B cell (primary cell): ENCODE results near the gene IRAK2. TPM values are rescaled to one million over a fixed set of nuclear protein-coding genes. Genes with fewer than 3 reads are reported as not detected.
A peak's percentile ranks its signal among the peaks of the same experiment; 100 is the strongest.

Source experiments
- ATAC-seq: fragments of 200-7000 bp; cut with Tn5 transposase; one replicate; pipeline ENCODE4 v1.10.0; 2021; ENCODE audit warnings: low read depth, mild to moderate bottlenecking, moderate number of reproducible peaks, moderate library complexity
- CTCF ChIA-PET: fragments of 350-600 bp; sonication (Branson Sonifier 250); formaldehyde crosslinking; loops from one replicate; lab custom pipeline; 2021; ENCODE audit warnings: antibody characterized with exemption, inconsistent platforms; lab: Charles Lee
- POLR2A ChIA-PET: fragments of 350-600 bp; sonication (Branson Sonifier 250); formaldehyde crosslinking; loops from one replicate; lab custom pipeline; 2021; ENCODE audit warnings: antibody characterized with exemption; lab: Charles Lee
- DNase-seq: peaks from one replicate; pipeline ENCODE4 v3.0.0; 2013
- H2AFZ ChIP-seq: 2 replicates; pipeline ENCODE4 v1.6.1; 2012; ENCODE audit warnings: mild to moderate bottlenecking, low read depth, low read length; ENCODE audit not compliant: insufficient read depth, poor library complexity, severe bottlenecking
- H3K27ac ChIP-seq, 2 donors: 1 replicate in 1 of 2; 2 replicates in 1 of 2; pipeline ENCODE4 v1.5.1; 2012 to 2013; ENCODE audit warnings: low read length in 2 of 2, mild to moderate bottlenecking in 2 of 2, moderate library complexity in 1 of 2
- H3K27me3 ChIP-seq, 4 experiments: fragments of 200-600 bp in 1 of 4; sonication (generic) in 1 of 4; replicated peaks in 1 of 4; 1 replicate in 2 of 4; 2 replicates in 2 of 4; pipeline versions ENCODE4 v1.6.1 to v1.7.0; 2013 to 2016; ENCODE audit warnings: low read length in 3 of 4, mild to moderate bottlenecking in 2 of 4, mixed read lengths in 1 of 4, moderate library complexity in 1 of 4; ENCODE audit not compliant: insufficient read depth in 4 of 4, control insufficient read depth in 3 of 4; ENCODE audit errors: control extremely low read depth in 1 of 4
- H3K36me3 ChIP-seq, 2 experiments: replicated peaks in 1 of 2; 1 replicate in 1 of 2; 2 replicates in 1 of 2; pipeline versions ENCODE4 v1.6.1 to v1.7.1; 2013; ENCODE audit warnings: low read length in 1 of 2; ENCODE audit not compliant: insufficient read depth in 2 of 2, control insufficient read depth in 1 of 2; ENCODE audit errors: control extremely low read depth in 1 of 2, extremely low read depth in 1 of 2
- H3K4me1 ChIP-seq, 2 donors: fragments of 200-600 bp in 1 of 2; sonication (generic) in 1 of 2; 1 replicate in 1 of 2; 2 replicates in 1 of 2; pipeline versions ENCODE4 v1.5.1 to v1.6.1; 2013 to 2017; ENCODE audit warnings: low read length in 2 of 2; ENCODE audit not compliant: control insufficient read depth in 2 of 2, insufficient read depth in 2 of 2
- H3K4me2 ChIP-seq: replicated peaks from 2 replicates; pipeline ENCODE3; 2012; ENCODE audit warnings: mild to moderate bottlenecking, low read depth, low read length; ENCODE audit not compliant: poor library complexity, severe bottlenecking
- H3K4me3 ChIP-seq, 5 experiments: fragments of 200-600 bp in 1 of 5; sonication (generic) in 1 of 5; 1 replicate in 3 of 5; 2 replicates in 2 of 5; pipeline versions ENCODE4 v1.5.1 to v1.7.0; 2011 to 2016; ENCODE audit warnings: low read length in 4 of 5, mild to moderate bottlenecking in 4 of 5, low read depth in 2 of 5, control low read depth in 1 of 5, moderate library complexity in 1 of 5; ENCODE audit not compliant: insufficient read depth in 1 of 5; ENCODE audit errors: control extremely low read depth in 1 of 5, extremely low read depth in 1 of 5
- H3K79me2 ChIP-seq: fragments of 200-600 bp; sonication (generic); one replicate; pipeline ENCODE4 v1.6.0; 2016; ENCODE audit warnings: low read length; ENCODE audit not compliant: control insufficient read depth, insufficient read depth
- H3K9ac ChIP-seq: fragments of 200-600 bp; sonication (generic); 2 replicates; pipeline ENCODE4 v1.6.1; 2017; ENCODE audit warnings: mild to moderate bottlenecking, low read length, moderate library complexity
- H3K9me3 ChIP-seq, 3 donors: one replicate each; pipeline versions ENCODE4 v1.6.1 to v1.7.1; 2013; ENCODE audit warnings: low read length in 2 of 3; ENCODE audit not compliant: control insufficient read depth in 2 of 3, insufficient read depth in 1 of 3; ENCODE audit errors: control extremely low read depth in 1 of 3
- H4K20me1 ChIP-seq: 2 replicates; pipeline ENCODE4 v1.6.0; 2012; ENCODE audit warnings: mild to moderate bottlenecking, low read length; ENCODE audit not compliant: insufficient read depth, control insufficient read depth, poor library complexity, severe bottlenecking
- H3K27ac Mint-ChIP-seq: one replicate; pipeline ENCODE4 v1.8.0; 2021; ENCODE audit warnings: mixed read lengths
- H3K27me3 Mint-ChIP-seq: one replicate; pipeline ENCODE4 v1.8.0; 2021; ENCODE audit warnings: mixed read lengths
- H3K4me1 Mint-ChIP-seq: one replicate; pipeline ENCODE4 v1.8.0; 2021; ENCODE audit warnings: mixed read lengths
- H3K4me3 Mint-ChIP-seq: one replicate; pipeline ENCODE4 v1.8.0; 2021; ENCODE audit warnings: mixed read lengths
- H3K9me3 Mint-ChIP-seq: one replicate; pipeline ENCODE4 v1.8.0; 2022; ENCODE audit warnings: mixed read lengths; ENCODE audit not compliant: insufficient read depth
- EZH2 ChIP-seq: IDR thresholded peaks from 2 replicates; pipeline ENCODE4 v1.6.1; 2012; ENCODE audit warnings: borderline replicate concordance, low read depth, mild to moderate bottlenecking, moderate library complexity, low read length; ENCODE audit not compliant: insufficient read depth, poor library complexity, severe bottlenecking
- WGBS: methylation state at CpG from one replicate; pipeline ENCODE4 v1.1.5; 2013; ENCODE audit warnings: missing lambda C conversion rate; ENCODE audit not compliant: insufficient coverage; 5-methylcytosine and 5-hydroxymethylcytosine counted together
- intact Hi-C: fragments of 100-400 bp; cut with micrococcal nuclease; formaldehyde crosslinking; loops from one replicate; pipeline ENCODE4 v1.10.0; 2022
- polyA plus RNA-seq: library from polyadenylated mRNA; depleted of rRNA; stranded (reverse); fragments of >200 nt; gene quantifications from 2 replicates; pipeline ENCODE4 v1.2.3, GENCODE V29; 2012
- total RNA-seq, 2 donors: library from RNA; stranded (reverse); fragments of 120-200 nt in 1 of 2; gene quantifications; 1 replicate in 1 of 2; 2 replicates in 1 of 2; pipeline versions ENCODE4 v1.2.3 to v1.2.4, GENCODE V29; 2013 to 2022
- TF ChIP-seq, protein P1 (sequence below): fragments of 200-600 bp; IDR thresholded peaks from one replicate; pipeline ENCODE4 v1.8.0; 2022; ENCODE audit warnings: antibody characterized with exemption, mild to moderate bottlenecking

Gene IRAK2
- total and polyA plus RNA-seq, 2 donors (not counting 1 experiment from before 2014, with no cell fraction given), result 11.8 to 23.2 TPM

DNA sequence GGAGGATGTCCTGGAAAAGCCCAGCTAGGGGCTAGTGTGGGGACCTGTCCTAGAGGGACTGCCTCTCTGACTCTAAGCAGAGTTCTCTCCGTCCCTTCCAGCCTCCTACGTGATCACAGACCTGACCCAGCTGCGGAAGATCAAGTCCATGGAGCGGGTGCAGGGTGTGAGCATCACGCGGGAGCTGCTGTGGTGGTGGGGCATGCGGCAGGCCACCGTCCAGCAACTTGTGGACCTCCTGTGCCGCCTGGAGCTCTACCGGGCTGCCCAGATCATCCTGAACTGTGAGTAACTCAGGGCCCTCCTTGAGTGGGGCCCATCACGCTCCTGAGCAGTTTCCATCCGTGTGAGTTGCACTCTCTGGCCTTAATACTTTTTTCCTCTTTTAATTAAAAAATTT is 13.0 kb downstream of the IRAK2 start:
- 96% methylated on average over 10 of the region's 12 CpGs for WGBS
- Histone ChIP-seq H3K4me1 (peaks cover 17 to 38% of the 10 kb centered on the region in 2 donors), H4K20me1 (no peaks in the 10 kb centered on the region), H3K4me3 (no peak overlapping the region), H2AFZ (no peak overlapping the region), H3K9ac (no peak overlapping the region), H3K36me3 (peaks cover 0 to 11% of the 10 kb centered on the region in 2 experiments), H3K79me2 (peaks cover 36% of the 10 kb centered on the region), H3K4me2 (no peak overlapping the region), H3K9me3 (no peaks in the 10 kb centered on the region), H3K27ac (no peak overlapping the region), H3K27me3 (no peaks in the 10 kb centered on the region)
- DNase-seq (no peak), ATAC-seq (no peak)
- Mint-ChIP-seq H3K9me3 (no peaks in the 10 kb centered on the region), H3K27ac (no peak overlapping the region), H3K27me3 (no peaks in the 10 kb centered on the region), H3K4me3 (no peak overlapping the region), H3K4me1 (peaks cover 36% of the 10 kb centered on the region)
- intact Hi-C loops, result no loop called here
- TF ChIP-seq, protein P1, sequence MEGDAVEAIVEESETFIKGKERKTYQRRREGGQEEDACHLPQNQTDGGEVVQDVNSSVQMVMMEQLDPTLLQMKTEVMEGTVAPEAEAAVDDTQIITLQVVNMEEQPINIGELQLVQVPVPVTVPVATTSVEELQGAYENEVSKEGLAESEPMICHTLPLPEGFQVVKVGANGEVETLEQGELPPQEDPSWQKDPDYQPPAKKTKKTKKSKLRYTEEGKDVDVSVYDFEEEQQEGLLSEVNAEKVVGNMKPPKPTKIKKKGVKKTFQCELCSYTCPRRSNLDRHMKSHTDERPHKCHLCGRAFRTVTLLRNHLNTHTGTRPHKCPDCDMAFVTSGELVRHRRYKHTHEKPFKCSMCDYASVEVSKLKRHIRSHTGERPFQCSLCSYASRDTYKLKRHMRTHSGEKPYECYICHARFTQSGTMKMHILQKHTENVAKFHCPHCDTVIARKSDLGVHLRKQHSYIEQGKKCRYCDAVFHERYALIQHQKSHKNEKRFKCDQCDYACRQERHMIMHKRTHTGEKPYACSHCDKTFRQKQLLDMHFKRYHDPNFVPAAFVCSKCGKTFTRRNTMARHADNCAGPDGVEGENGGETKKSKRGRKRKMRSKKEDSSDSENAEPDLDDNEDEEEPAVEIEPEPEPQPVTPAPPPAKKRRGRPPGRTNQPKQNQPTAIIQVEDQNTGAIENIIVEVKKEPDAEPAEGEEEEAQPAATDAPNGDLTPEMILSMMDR, result no peak
- no peak for TF ChIP-seq EZH2
- CTCF ChIA-PET, result interaction anchor here (0.8 to 3.6 kb wide), 5 partner anchors 12 to 45 kb away, joined by 3 to 15 read pairs (median 3); no protein-coding TSS in a partner anchor
- POLR2A ChIA-PET, result interaction anchor here (0.6 to 2.3 kb wide), 2 partner anchors 16 to 22 kb away, joined by 5 to 8 read pairs; no protein-coding TSS in a partner anchor

DNA sequence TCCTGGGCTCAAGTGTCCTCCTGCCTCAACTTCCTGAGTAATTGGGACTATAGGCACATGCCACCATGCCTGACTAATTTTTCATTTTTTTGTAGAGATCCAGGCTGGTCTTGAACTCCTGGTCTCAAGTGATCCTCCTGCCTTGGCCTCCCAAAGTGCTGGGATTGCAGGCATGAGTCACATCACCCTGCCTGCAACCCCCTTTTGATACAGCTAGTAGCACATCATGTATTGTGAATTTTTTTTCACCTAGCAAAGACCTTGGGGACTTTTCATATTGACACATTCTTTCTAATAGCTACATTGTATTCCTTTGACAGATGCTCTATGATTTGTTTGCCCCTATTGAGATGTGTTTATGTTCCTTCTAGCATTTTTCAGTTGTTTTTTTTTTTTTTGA is 14.2 kb downstream of the IRAK2 start:
- Histone ChIP-seq H2AFZ (no peak overlapping the region), H3K9ac (no peak overlapping the region), H4K20me1 (no peaks in the 10 kb centered on the region), H3K27ac (no peak overlapping the region), H3K4me3 (no peak overlapping the region), H3K9me3 (no peaks in the 10 kb centered on the region), H3K36me3 (peaks cover 0 to 9% of the 10 kb centered on the region in 2 experiments), H3K27me3 (no peaks in the 10 kb centered on the region), H3K4me2 (no peak overlapping the region), H3K4me1 (peaks cover 17 to 28% of the 10 kb centered on the region in 2 donors), H3K79me2 (peaks cover 36% of the 10 kb centered on the region)
- Mint-ChIP-seq H3K27me3 (no peaks in the 10 kb centered on the region), H3K4me1 (peaks cover 28% of the 10 kb centered on the region), H3K27ac (peak overlapping the region; percentile 65), H3K9me3 (no peaks in the 10 kb centered on the region), H3K4me3 (no peak overlapping the region)
- ChIA-PET POLR2A (interaction anchor here (0.6 to 2.3 kb wide), 2 partner anchors 15 to 60 kb away, joined by 3 to 8 read pairs; no protein-coding TSS in a partner anchor), CTCF (interaction anchor here (1.1 to 3.6 kb wide), 3 partner anchors 11 to 44 kb away, joined by 3 to 15 read pairs (median 4); no protein-coding TSS in a partner anchor)
- intact Hi-C loops, result no loop called here
- no peak for DNase-seq
- no peak for ATAC-seq
- TF ChIP-seq, protein P1, result no peak
- no peak for TF ChIP-seq EZH2
